ENCODE data around the gene GPR156.

DNA sequence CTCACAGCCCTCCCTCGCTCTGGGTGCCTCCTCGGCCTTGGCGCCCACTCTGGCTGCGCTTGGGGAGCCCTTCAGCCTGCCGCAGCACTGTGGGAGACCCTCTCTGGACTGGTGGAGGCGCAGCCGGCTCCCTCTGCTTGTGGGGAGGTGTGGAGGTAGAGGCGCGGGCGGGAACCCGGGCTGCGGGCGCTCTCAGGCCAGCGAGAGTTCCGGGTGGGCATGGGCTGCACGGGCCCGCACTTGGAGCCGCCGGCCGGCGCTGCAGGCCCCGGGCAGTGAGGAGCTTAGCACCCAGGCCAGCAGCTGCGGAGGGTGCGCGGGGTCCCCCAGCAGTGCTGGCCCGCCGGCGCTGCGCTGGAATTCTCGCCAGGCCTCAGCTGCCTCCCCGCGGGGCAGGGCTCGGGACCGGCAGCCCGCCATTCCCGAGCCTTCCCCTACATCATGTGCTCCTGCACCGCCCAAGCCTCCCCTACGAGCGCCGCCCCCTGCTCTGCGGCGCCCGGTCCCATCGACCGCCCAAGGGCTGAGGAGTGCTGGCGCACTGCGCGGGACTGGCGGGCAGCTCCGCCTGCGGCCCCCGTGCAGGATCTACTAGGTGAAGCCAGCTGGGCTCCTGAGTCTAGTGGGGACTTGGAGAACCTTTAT, 144.8 kb downstream of the GPR156 start:
- TF ChIP-seq CTCF (IDR thresholded peaks at IDR 0.05 in 4 of 5, conservative IDR thresholded peaks at IDR 0.05 in 1 of 5) (no peak), POLR2A (IDR thresholded peaks at IDR 0.05) (no peak)

All from gastrocnemius medialis (tissue), 4 donors.